SK-N-SH treated with all-trans-retinoic acid at 6 μM for 48 hours (cell line): ENCODE data around the gene CDKN2D.

ENCODE experiments used
- CSDC2 ChIP-seq: fragments of 250-450 bp; sonication (Bioruptor Pico); IDR thresholded peaks from 2 replicates; pipeline ENCODE4 v1.5.0; 2020; ENCODE audit warnings: mild to moderate bottlenecking, moderate library complexity
- GLIS3 ChIP-seq: fragments of 250-450 bp; sonication (Bioruptor Pico); IDR thresholded peaks from 2 replicates; pipeline ENCODE4 v1.5.0; 2020; ENCODE audit warnings: mild to moderate bottlenecking, moderate library complexity
- OSR1 ChIP-seq: fragments of 250-450 bp; sonication (Bioruptor Pico); IDR thresholded peaks from 2 replicates; pipeline ENCODE4 v1.8.0; 2022; ENCODE audit warnings: moderate library complexity, mild to moderate bottlenecking, inconsistent platforms
- RARB ChIP-seq: fragments of 250-450 bp; sonication (Bioruptor Pico); IDR thresholded peaks from 2 replicates; pipeline ENCODE4 v1.8.0; 2021; ENCODE audit warnings: mild to moderate bottlenecking, moderate library complexity
- SNAI2 ChIP-seq: fragments of 250-450 bp; sonication (Bioruptor Pico); IDR thresholded peaks from 2 replicates; pipeline ENCODE4 v1.5.0; 2020; ENCODE audit warnings: mild to moderate bottlenecking, moderate library complexity
- ZC3H10 ChIP-seq: fragments of 250-450 bp; sonication (Bioruptor Pico); IDR thresholded peaks from 2 replicates; pipeline ENCODE4 v1.5.1; 2021; ENCODE audit warnings: mild to moderate bottlenecking, moderate library complexity
- ZNF70 ChIP-seq: fragments of 450-650 bp; formaldehyde crosslinking; IDR thresholded peaks from 2 replicates; pipeline ENCODE4 v1.5.0; 2020; ENCODE audit warnings: mild to moderate bottlenecking, moderate library complexity
- TF ChIP-seq, protein P1 (sequence below): fragments of 250-450 bp; sonication (Bioruptor Pico); IDR thresholded peaks from 2 replicates; pipeline ENCODE4 v1.8.0; 2020; ENCODE audit warnings: mild to moderate bottlenecking, moderate library complexity, borderline replicate concordance
- TF ChIP-seq, protein P2 (sequence below): fragments of 250-450 bp; sonication (Bioruptor Pico); IDR thresholded peaks from 2 replicates; pipeline ENCODE4 v1.5.1; 2020; ENCODE audit warnings: low read depth, mild to moderate bottlenecking, moderate library complexity

DNA sequence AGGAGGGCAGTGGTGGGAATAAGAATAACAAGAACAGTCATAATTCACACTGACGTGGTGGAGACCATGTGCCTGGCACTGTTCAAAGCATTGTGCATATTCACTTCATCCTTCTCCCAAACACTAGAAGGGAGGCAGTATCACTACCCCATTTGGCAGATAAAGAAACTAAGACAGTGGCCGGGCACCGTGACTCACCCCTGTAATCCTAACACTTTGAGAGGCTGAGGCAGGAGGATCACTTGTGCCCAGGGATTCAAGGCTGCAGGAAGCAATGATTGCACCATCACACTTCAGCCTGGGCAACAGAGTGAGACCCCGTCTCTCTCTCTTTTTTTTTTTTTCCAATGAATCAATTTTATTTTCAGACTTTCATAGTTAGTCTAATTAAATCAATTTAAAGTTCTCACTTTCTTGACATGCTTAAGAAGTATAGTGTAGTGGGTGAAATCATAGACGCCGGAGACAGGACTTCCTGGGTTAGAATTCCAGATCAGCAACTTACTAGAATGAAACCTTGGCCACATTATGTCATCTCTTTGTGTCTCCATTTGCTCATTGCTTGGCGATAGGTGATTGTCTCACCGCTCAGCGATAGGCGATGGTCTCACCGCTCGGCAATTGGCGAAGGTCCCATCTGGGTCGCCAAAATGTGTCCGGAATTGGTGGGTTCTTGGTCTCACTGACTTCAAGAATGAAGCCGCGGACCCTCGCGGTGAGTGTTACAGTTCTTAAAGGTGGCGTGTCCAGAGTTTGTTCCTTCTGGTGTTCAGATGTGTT is 30.4 kb downstream of the CDKN2D start:
- TF ChIP-seq, protein P1, sequence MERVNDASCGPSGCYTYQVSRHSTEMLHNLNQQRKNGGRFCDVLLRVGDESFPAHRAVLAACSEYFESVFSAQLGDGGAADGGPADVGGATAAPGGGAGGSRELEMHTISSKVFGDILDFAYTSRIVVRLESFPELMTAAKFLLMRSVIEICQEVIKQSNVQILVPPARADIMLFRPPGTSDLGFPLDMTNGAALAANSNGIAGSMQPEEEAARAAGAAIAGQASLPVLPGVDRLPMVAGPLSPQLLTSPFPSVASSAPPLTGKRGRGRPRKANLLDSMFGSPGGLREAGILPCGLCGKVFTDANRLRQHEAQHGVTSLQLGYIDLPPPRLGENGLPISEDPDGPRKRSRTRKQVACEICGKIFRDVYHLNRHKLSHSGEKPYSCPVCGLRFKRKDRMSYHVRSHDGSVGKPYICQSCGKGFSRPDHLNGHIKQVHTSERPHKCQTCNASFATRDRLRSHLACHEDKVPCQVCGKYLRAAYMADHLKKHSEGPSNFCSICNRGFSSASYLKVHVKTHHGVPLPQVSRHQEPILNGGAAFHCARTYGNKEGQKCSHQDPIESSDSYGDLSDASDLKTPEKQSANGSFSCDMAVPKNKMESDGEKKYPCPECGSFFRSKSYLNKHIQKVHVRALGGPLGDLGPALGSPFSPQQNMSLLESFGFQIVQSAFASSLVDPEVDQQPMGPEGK: no peak
- TF ChIP-seq ZNF70 (no peak), ZC3H10 (CRISPR knock-in tag) (no peak), GLIS3 (no peak), RARB (no peak), CSDC2 (CRISPR knock-in tag) (no peak), SNAI2 (CRISPR knock-in tag) (no peak), OSR1 (CRISPR knock-in tag) (no peak)
- TF ChIP-seq, protein P2, sequence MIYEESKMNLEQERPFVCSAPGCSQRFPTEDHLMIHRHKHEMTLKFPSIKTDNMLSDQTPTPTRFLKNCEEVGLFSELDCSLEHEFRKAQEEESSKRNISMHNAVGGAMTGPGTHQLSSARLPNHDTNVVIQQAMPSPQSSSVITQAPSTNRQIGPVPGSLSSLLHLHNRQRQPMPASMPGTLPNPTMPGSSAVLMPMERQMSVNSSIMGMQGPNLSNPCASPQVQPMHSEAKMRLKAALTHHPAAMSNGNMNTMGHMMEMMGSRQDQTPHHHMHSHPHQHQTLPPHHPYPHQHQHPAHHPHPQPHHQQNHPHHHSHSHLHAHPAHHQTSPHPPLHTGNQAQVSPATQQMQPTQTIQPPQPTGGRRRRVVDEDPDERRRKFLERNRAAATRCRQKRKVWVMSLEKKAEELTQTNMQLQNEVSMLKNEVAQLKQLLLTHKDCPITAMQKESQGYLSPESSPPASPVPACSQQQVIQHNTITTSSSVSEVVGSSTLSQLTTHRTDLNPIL (CRISPR knock-in tag): no peak
